ENCODE data around the gene KCNQ1. TPM values are rescaled to one million over a fixed set of nuclear protein-coding genes. Genes with fewer than 3 reads are reported as not detected.

KCNQ1 gene
- total and polyA plus RNA-seq, 2 donors (not counting 3 experiments of a cell fraction or from before 2014, with no cell fraction given), result 0.07 to 0.09 TPM

DNA sequence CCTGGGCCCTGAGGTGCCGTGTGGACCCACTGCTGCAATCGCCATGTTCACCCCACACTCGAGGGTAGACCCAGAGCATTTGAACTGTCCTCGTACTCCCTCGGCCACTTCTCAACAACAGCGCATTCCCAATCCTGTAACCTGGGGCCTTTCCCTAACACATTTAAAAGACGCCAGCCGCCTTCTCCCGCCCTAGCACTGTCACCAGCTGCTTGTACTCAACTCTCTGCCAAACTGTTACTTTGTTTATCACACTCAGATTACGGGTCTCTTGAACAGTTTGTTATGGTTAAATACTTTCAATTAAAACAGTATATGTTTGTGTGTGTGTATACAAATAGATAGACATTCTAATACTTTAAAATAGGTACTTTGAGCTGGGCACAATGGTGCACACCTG, 420.1 kb downstream of the KCNQ1 start:
- Histone ChIP-seq H3K4me3 (replicated peaks in 1 of 3; ENCODE audit: insufficient read depth in 1 of 3, low read depth in 1 of 3, low read length in 3 of 3) (no peak overlapping the region), H3K27ac (ENCODE audit: insufficient read depth, low read depth, low read length) (no peak overlapping the region), H3K79me2 (ENCODE audit: control insufficient read depth, insufficient read depth, low read length) (no peaks in the 10 kb centered on the region), H3K4me2 (ENCODE audit: insufficient read depth, low read length) (no peak overlapping the region), H4K20me1 (replicated peaks; ENCODE audit: control insufficient read depth, extremely low read depth, insufficient read depth, low read length) (no peaks in the 10 kb centered on the region), H3K9ac (replicated peaks; ENCODE audit: extremely low read depth, insufficient read depth, low read length) (no peak overlapping the region), H3K27me3 (ENCODE audit: control insufficient read depth in 2 of 2, insufficient read depth in 2 of 2, low read length in 2 of 2) (peaks cover 49 to 53% of the 10 kb centered on the region in 2 experiments), H3K4me1 (ENCODE audit: control insufficient read depth, extremely low read depth, insufficient read depth, low read length) (no peaks in the 10 kb centered on the region), H3K36me3 (ENCODE audit: control insufficient read depth in 2 of 2, extremely low read depth in 1 of 2, insufficient read depth in 2 of 2, low read length in 2 of 2) (no peaks in the 10 kb centered on the region), H2AFZ (ENCODE audit: low read depth, low read length) (no peak overlapping the region), H3K9me1 (replicated peaks; ENCODE audit: control insufficient read depth, extremely low read depth, insufficient read depth, low read length) (no peaks in the 10 kb centered on the region), H3K9me3 (replicated peaks; ENCODE audit: control insufficient read depth, insufficient read depth, low read length) (no peaks in the 10 kb centered on the region)
- ChIA-PET POLR2A (no interaction called here), CTCF (no interaction called here)
- DNase-seq (ENCODE audit: low read depth, low spot score) (no peak), FAIRE-seq (no peak)
- TF ChIP-seq, protein P1, sequence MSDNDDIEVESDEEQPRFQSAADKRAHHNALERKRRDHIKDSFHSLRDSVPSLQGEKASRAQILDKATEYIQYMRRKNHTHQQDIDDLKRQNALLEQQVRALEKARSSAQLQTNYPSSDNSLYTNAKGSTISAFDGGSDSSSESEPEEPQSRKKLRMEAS (IDR thresholded peaks at IDR 0.05; ENCODE audit: insufficient read depth, insufficient read length), result no peak
- TF ChIP-seq POLR2AphosphoS5 (IDR thresholded peaks at IDR 0.05; ENCODE audit: insufficient read depth, low read depth, low read length) (no peak), JUN (IDR thresholded peaks at IDR 0.05; ENCODE audit: borderline replicate concordance, insufficient read depth, insufficient read length, low read depth) (no peak), POLR2A (IDR thresholded peaks at IDR 0.05; ENCODE audit: low read depth, low read length) (no peak), GATA2 (IDR thresholded peaks at IDR 0.05; ENCODE audit: insufficient read depth, insufficient read length, low read depth, low read length) (no peak), MYC (IDR thresholded peaks at IDR 0.05; ENCODE audit: low read depth, low read length) (no peak), EZH2 (IDR thresholded peaks at IDR 0.05; ENCODE audit: borderline replicate concordance, low read depth, low read length, severe bottlenecking) (no peak), FOS (IDR thresholded peaks at IDR 0.05; ENCODE audit: borderline replicate concordance, insufficient read depth, low read length) (no peak)
- TF ChIP-seq, protein P2, sequence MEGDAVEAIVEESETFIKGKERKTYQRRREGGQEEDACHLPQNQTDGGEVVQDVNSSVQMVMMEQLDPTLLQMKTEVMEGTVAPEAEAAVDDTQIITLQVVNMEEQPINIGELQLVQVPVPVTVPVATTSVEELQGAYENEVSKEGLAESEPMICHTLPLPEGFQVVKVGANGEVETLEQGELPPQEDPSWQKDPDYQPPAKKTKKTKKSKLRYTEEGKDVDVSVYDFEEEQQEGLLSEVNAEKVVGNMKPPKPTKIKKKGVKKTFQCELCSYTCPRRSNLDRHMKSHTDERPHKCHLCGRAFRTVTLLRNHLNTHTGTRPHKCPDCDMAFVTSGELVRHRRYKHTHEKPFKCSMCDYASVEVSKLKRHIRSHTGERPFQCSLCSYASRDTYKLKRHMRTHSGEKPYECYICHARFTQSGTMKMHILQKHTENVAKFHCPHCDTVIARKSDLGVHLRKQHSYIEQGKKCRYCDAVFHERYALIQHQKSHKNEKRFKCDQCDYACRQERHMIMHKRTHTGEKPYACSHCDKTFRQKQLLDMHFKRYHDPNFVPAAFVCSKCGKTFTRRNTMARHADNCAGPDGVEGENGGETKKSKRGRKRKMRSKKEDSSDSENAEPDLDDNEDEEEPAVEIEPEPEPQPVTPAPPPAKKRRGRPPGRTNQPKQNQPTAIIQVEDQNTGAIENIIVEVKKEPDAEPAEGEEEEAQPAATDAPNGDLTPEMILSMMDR (IDR thresholded peaks at IDR 0.05; ENCODE audit: extremely low read depth in 1 of 2, insufficient read depth in 1 of 2, low read depth in 1 of 2, low read length in 2 of 2), result no peak
- BruUV-seq (replicated peaks), result no TSS peak
- dilution Hi-C loops (cut with MboI; ENCODE audit: extremely low pct_ligation_motif_present, low sequenced_read_pairs), result no loop called here
- intact Hi-C loops (cut with micrococcal nuclease), result no loop called here
